A673 (cell line): Measurements from ENCODE around the gene NCAN. TPM values are rescaled to one million over a fixed set of nuclear protein-coding genes. Genes with fewer than 3 reads are reported as not detected.
A peak's percentile ranks its signal among the peaks of the same experiment; 100 is the strongest.

ENCODE experiments used
- BruUV-seq: library from RNA; stranded (reverse); fragments of 400-500 nt; replicated peaks from 2 replicates; lab custom pipeline; 2021; lab: Mats Ljungman, UMichigan
- CTCF ChIA-PET: fragments of 300-600 bp; sonication (Branson Sonifier 250); formaldehyde crosslinking; loops from one replicate; lab custom pipeline; 2022; ENCODE audit warnings: antibody characterized with exemption; lab: Charles Lee
- POLR2A ChIA-PET: fragments of 300-600 bp; sonication (Branson Sonifier 250); formaldehyde crosslinking; loops from one replicate; lab custom pipeline; 2022; ENCODE audit warnings: antibody characterized with exemption; ENCODE audit not compliant: low non-redundant PET; lab: Charles Lee
- DNase-seq: peaks from one replicate; pipeline ENCODE4 v3.0.0-alpha.2; 2015; ENCODE audit warnings: low spot score
- H3K27ac ChIP-seq: fragments of 200-600 bp; sonication (generic); 2 replicates; pipeline ENCODE4 v1.5.1; 2016; ENCODE audit warnings: mixed run types, low read depth, mild to moderate bottlenecking, mixed read lengths, antibody characterized with exemption, low read length; ENCODE audit not compliant: poor library complexity, severe bottlenecking
- H3K27me3 ChIP-seq: fragments of 200-600 bp; sonication (generic); replicated peaks from 2 replicates; pipeline ENCODE4 v1.6.1; 2017; ENCODE audit warnings: mixed run types, low read depth, mild to moderate bottlenecking, mixed read lengths, antibody characterized with exemption, low read length; ENCODE audit not compliant: insufficient read depth, poor library complexity
- H3K36me3 ChIP-seq: fragments of 200-600 bp; sonication (generic); 2 replicates; pipeline ENCODE4 v1.6.1; 2016; ENCODE audit warnings: mixed run types, mild to moderate bottlenecking, mixed read lengths, antibody characterized with exemption, low read length; ENCODE audit not compliant: insufficient read depth, poor library complexity, severe bottlenecking
- H3K4me1 ChIP-seq: fragments of 200-600 bp; sonication (generic); 2 replicates; pipeline ENCODE4 v1.6.1; 2017; ENCODE audit warnings: mixed run types, mild to moderate bottlenecking, mixed read lengths, antibody characterized with exemption, low read length; ENCODE audit not compliant: insufficient read depth, poor library complexity, severe bottlenecking
- H3K4me3 ChIP-seq: fragments of 200-600 bp; sonication (generic); 2 replicates; pipeline ENCODE4 v1.5.1; 2016; ENCODE audit warnings: low read depth, mixed run types, mild to moderate bottlenecking, mixed read lengths, low read length; ENCODE audit not compliant: poor library complexity, severe bottlenecking
- H3K9me3 ChIP-seq: fragments of 200-600 bp; sonication (generic); 2 replicates; pipeline ENCODE4 v1.6.1; 2016; ENCODE audit warnings: mixed run types, low read depth, mild to moderate bottlenecking, mixed read lengths, antibody characterized with exemption, low read length; ENCODE audit not compliant: poor library complexity, severe bottlenecking
- EZH2 ChIP-seq: fragments of 200-600 bp; sonication (generic); IDR thresholded peaks from 2 replicates; pipeline ENCODE4 v1.6.1; 2017; ENCODE audit warnings: borderline replicate concordance, low read depth, mild to moderate bottlenecking, mixed read lengths, antibody characterized with exemption, low read length; ENCODE audit not compliant: poor library complexity, severe bottlenecking
- intact Hi-C: fragments of 100-400 bp; cut with micrococcal nuclease; formaldehyde crosslinking; loops from one replicate; pipeline ENCODE4 v1.10.0; 2022; ENCODE audit not compliant: unreplicated experiment
- total RNA-seq: library from RNA; stranded (reverse); gene quantifications from 2 replicates; pipeline ENCODE4 v1.2.3, GENCODE V29; 2021
- TF ChIP-seq, protein P1 (sequence below): fragments of 300-800, 200-600 bp; sonication (generic); conservative IDR thresholded peaks from 2 replicates; pipeline ENCODE4 v1.5.1; 2017; ENCODE audit warnings: low read depth, mild to moderate bottlenecking, antibody characterized with exemption, low read length, moderate library complexity, mixed read lengths

The NCAN gene
- total RNA-seq, 1 experiment from 2014 or later = not detected

DNA sequence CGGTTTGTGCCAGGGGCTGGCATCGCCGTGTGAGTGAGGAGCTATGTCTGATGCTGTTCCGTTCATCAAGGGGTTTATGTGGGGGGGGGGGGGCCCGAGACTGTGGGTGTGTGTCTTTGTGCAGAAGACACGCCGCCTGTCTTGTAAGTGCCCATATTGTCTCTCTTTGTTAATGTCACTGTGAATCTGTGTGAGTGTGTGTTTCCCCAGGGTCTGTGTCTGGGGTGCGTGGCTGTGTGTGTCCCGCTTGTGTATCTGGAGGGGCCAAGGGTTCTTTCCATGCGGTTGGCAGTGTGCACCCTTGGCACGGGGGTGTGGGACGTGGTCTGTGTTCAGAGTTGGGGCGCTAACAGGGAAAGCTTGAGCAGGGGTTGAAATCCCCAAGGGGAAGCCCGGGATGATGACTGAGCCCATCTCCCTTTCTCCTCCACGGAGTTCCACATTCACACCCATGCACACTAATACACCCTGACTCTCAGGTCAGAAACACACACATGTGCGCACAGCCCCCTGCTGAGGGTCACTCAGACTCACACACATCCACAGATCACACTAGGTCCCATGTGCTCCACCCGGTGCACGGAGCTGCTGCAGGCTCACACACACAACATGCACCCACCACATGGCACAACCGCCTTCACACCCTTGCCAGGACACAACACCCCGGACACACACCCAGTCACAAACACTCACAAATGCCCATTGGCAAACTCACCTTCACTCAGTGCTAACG lies 1.8 kb downstream of the NCAN start:
- no peak overlapping the region for H3K27ac ChIP-seq
- no peak for DNase-seq
- intact Hi-C loops = no loop called here
- H3K9me3 ChIP-seq = no peaks in the 10 kb centered on the region
- H3K4me1 ChIP-seq = peaks cover 5% of the 10 kb centered on the region
- peaks cover 36% of the 10 kb centered on the region for H3K27me3 ChIP-seq
- H3K36me3 ChIP-seq = no peaks in the 10 kb centered on the region
- TF ChIP-seq EZH2 = no peak
- TF ChIP-seq, protein P1, sequence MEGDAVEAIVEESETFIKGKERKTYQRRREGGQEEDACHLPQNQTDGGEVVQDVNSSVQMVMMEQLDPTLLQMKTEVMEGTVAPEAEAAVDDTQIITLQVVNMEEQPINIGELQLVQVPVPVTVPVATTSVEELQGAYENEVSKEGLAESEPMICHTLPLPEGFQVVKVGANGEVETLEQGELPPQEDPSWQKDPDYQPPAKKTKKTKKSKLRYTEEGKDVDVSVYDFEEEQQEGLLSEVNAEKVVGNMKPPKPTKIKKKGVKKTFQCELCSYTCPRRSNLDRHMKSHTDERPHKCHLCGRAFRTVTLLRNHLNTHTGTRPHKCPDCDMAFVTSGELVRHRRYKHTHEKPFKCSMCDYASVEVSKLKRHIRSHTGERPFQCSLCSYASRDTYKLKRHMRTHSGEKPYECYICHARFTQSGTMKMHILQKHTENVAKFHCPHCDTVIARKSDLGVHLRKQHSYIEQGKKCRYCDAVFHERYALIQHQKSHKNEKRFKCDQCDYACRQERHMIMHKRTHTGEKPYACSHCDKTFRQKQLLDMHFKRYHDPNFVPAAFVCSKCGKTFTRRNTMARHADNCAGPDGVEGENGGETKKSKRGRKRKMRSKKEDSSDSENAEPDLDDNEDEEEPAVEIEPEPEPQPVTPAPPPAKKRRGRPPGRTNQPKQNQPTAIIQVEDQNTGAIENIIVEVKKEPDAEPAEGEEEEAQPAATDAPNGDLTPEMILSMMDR = no peak
- ChIA-PET POLR2A (no interaction called here), CTCF (no interaction called here)
- no TSS peak for BruUV-seq
- H3K4me3 ChIP-seq = no peak overlapping the region

DNA sequence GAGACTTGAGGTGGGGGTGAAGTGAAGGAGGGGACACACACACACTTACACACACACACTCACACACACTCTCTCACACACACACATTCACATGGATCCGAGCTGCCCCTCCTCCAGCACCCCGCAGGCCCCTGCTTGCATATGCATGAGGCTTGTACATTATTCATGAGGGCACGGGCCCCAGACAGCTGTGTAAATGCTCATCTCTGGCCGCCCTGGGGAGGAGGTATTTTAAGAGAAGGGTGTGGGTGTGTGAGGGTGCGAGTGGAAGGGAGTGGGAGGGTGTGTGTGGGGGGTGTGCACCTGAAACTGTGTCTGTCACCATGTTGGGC lies 2.4 kb downstream of the NCAN start:
- no peak overlapping the region for H3K27ac ChIP-seq
- TF ChIP-seq EZH2 = no peak
- TF ChIP-seq, protein P1 = no peak
- peaks cover 5% of the 10 kb centered on the region for H3K4me1 ChIP-seq
- POLR2A ChIA-PET = no interaction called here
- H3K4me3 ChIP-seq = no peak overlapping the region
- BruUV-seq = no TSS peak
- peak; percentile 64 for DNase-seq
- no peaks in the 10 kb centered on the region for H3K9me3 ChIP-seq
- H3K36me3 ChIP-seq = no peaks in the 10 kb centered on the region
- intact Hi-C loops = no loop called here
- H3K27me3 ChIP-seq = peaks cover 36% of the 10 kb centered on the region
- CTCF ChIA-PET = no interaction called here

DNA sequence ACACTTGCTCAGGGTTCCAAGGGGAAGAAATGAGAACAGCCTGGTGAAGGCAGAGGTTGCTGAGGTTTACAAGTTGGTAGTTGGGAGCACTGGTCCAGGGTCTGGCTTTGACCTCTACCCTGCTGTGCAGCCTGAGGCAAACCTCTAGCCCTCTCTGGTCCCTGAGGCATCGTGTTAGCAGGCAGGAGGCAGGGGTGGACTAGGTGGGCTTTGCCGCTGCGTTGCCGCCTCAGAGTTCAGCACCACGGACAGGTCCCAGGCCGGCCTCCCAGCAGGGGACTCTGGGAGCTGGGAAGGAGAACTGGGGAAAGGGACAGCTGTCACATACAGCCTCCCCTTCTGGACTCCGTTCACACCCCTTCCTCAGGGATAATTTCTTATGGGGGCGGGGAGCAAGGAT lies 3.1 kb downstream of the NCAN start:
- ChIA-PET CTCF (no interaction called here), POLR2A (interaction anchor here (0.6 kb wide), 1 partner anchor 12 kb away, joined by 7 read pairs; the partner anchor contains the start of gene NR2C2AP)
- no TSS peak for BruUV-seq
- DNase-seq = peak; percentile 68
- no peaks in the 10 kb centered on the region for H3K9me3 ChIP-seq
- no peak overlapping the region for H3K4me3 ChIP-seq
- TF ChIP-seq, protein P1 = no peak
- no peak for TF ChIP-seq EZH2
- peaks cover 5% of the 10 kb centered on the region for H3K4me1 ChIP-seq
- peaks cover 36% of the 10 kb centered on the region for H3K27me3 ChIP-seq
- H3K36me3 ChIP-seq = no peaks in the 10 kb centered on the region
- H3K27ac ChIP-seq = no peak overlapping the region
- intact Hi-C loops = no loop called here
